ENCODE measurements around the gene OTUB1.

OTUB1 gene

DNA sequence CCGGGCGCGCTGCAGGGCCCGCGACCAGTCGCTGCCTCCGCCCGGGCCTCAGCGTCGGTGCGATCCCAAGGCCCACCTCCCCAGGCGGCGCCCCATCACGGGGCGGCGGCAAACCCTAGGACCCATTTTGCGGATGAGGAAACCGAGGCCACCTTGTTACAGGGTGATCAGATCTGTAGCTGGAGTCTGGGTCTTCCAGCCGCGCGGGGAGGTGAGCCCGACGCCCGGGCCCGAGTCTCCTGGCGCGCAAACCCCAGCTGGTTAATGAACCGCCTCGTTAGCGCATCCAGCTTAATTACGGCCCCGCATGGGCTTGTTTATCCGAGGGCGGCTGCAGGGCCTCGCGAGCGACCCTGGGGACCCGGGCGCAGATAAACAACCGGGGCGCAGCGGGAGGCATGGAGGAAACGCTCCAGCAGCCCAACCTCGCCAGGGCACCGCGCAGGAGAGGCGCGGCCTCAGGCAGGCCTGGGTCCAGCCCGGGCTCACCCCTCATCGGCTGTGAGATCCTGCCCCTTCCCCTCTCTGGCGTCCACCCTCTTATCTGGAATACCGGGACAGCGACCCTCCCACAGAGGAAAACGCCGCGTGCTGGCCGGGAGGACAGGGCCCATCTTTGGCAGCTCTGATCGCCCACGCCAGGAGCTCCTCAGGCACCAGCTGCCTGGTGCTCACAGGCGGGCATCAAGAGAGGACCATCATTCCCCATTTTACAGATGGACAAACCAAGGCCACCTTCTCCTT, 14.7 kb downstream of the OTUB1 start:
- no peak for DNase-seq (ENCODE audit: extremely low read depth, insufficient read length)
- Histone ChIP-seq H3K36me3 (ENCODE audit: control insufficient read depth, insufficient read depth, low read length) (peaks cover 11% of the 10 kb centered on the region), H3K4me3 (replicated peaks; ENCODE audit: low read depth, low read length) (no peak overlapping the region), H3K27me3 (replicated peaks; ENCODE audit: control insufficient read depth, insufficient read depth, low read length) (no peaks in the 10 kb centered on the region)
- TF ChIP-seq, protein P1, sequence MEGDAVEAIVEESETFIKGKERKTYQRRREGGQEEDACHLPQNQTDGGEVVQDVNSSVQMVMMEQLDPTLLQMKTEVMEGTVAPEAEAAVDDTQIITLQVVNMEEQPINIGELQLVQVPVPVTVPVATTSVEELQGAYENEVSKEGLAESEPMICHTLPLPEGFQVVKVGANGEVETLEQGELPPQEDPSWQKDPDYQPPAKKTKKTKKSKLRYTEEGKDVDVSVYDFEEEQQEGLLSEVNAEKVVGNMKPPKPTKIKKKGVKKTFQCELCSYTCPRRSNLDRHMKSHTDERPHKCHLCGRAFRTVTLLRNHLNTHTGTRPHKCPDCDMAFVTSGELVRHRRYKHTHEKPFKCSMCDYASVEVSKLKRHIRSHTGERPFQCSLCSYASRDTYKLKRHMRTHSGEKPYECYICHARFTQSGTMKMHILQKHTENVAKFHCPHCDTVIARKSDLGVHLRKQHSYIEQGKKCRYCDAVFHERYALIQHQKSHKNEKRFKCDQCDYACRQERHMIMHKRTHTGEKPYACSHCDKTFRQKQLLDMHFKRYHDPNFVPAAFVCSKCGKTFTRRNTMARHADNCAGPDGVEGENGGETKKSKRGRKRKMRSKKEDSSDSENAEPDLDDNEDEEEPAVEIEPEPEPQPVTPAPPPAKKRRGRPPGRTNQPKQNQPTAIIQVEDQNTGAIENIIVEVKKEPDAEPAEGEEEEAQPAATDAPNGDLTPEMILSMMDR (IDR thresholded peaks at IDR 0.05; ENCODE audit: insufficient read depth, low read length, poor library complexity, severe bottlenecking) = no peak

DNA sequence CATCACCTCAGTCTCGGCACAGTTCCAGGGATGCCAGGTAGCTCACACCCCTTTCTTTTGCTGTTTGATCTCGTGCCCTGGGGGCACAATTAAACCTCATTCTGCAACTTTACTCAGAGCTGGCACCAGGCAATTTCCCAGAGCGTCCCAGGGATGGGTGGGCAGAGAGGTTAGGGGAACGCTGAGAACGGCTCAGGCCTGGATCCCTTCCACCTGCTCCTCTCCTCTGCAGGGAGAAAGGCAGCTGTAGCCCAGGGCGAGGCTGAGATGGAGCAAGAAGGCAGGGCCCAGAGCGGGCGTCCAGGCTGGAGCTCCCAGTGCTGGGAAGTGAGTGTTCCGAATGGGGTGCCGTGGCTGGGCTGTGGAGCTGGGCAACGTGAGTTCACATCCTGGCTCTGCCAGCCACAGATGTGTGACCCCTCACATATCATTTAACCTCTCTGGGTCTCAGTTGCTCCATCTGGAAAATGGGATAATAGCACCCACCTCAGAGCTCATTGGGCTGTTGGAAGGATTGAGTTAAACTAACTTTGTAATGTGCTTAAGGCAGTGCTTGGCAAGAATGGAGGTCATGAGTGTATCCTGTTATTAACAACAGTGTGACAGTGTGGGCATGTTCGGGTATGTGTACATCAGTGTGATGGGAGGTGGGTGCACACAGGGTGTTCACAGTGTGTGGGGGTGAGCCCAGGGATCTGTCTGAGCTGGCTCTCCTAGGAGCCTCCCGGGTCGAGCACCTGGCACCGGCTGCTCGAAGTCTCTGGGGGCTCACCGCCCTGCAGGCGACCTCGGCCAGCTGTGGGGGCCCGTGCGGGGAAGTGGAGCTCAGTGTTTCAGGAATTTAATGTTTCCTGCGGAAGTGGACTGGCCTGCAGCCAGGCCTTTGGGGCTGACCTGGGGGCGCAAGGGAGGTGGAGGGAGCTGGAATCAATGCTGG, 15.5 kb downstream of the OTUB1 start:
- H3K27me3 ChIP-seq (replicated peaks; ENCODE audit: control insufficient read depth, insufficient read depth, low read length) = no peaks in the 10 kb centered on the region
- H3K4me3 ChIP-seq (replicated peaks; ENCODE audit: low read depth, low read length) = no peak overlapping the region
- no peak for DNase-seq (ENCODE audit: extremely low read depth, insufficient read length)

DNA sequence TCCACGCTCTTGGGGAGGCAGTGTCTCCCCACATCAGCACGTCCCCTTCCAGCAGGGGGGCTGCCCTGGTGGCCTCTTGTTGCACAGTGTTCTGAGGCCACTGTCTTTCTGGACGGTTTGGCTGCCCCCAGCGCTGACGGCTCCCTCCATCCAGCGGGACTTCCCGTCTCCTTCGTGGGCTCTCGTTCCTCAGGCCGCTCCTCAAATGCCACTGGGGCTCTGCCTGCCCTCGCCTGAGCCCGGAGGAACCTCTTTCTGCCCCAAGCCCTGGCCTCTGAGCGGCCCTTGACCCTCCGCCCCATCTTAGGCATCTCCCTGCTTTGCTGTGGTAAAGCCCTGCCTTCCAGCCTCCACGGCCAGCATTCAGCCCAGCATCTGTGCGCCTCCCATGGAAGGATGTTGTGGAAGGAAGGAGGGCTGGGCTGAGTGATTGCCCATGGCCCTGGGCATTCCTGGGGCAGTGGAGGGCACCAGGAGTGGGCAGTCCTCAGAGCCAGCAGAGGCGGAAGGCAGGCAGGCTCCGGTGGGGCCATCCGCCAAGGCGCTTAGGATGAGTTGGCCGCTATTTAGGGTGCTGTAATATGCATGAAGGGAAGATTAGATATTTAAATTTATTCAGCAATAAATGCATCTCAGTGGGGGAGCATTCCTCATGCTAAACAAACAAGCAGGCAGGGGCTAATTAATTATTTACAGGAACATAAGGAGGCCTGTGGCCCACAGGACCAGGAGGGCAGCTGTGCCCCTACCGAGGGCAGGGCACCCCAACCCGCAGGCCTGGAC, 17.8 kb downstream of the OTUB1 start:
- TF ChIP-seq, protein P1 (IDR thresholded peaks at IDR 0.05; ENCODE audit: insufficient read depth, low read length, poor library complexity, severe bottlenecking) = no peak
- Histone ChIP-seq H3K4me3 (replicated peaks; ENCODE audit: low read depth, low read length) (no peak overlapping the region), H3K27me3 (replicated peaks; ENCODE audit: control insufficient read depth, insufficient read depth, low read length) (peaks cover 2% of the 10 kb centered on the region; the same call in 1 of the 2 replicates), H3K36me3 (ENCODE audit: control insufficient read depth, insufficient read depth, low read length) (no peaks in the 10 kb centered on the region)
- no peak for DNase-seq (ENCODE audit: extremely low read depth, insufficient read length)

More for the DNA sequence above, 15.5 kb downstream of the OTUB1 start:
- H3K36me3 ChIP-seq (ENCODE audit: control insufficient read depth, insufficient read depth, low read length) = peaks cover 7% of the 10 kb centered on the region
- TF ChIP-seq, protein P1 (IDR thresholded peaks at IDR 0.05; ENCODE audit: insufficient read depth, low read length, poor library complexity, severe bottlenecking) = no peak

DNA sequence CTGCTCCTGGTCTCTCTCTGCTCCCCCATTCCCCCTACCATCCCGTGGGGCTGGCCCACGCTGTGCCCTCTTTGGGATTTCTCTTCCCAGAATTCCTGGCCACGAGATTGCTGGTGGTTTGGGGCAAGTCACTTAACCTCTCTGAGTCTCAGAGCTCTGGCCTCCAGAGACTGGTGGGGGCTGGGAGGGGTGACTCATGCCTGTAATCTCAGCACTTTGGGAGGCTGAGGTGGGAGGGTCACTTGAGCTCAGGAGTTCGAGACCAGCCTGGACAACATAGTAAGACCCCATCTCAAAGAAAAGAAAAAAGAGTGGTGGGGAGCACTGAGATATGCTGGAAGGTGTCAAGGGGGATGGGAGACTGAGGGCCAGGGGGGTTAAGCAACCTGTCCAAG, 18.3 kb downstream of the OTUB1 start:
- Histone ChIP-seq H3K36me3 (ENCODE audit: control insufficient read depth, insufficient read depth, low read length) (no peaks in the 10 kb centered on the region), H3K4me3 (replicated peaks; ENCODE audit: low read depth, low read length) (no peak overlapping the region), H3K27me3 (replicated peaks; ENCODE audit: control insufficient read depth, insufficient read depth, low read length) (peaks cover 2% of the 10 kb centered on the region; the same call in 1 of the 2 replicates)
- TF ChIP-seq, protein P1 (IDR thresholded peaks at IDR 0.05; ENCODE audit: insufficient read depth, low read length, poor library complexity, severe bottlenecking) = no peak
- DNase-seq (ENCODE audit: extremely low read depth, insufficient read length) = no peak

DNA sequence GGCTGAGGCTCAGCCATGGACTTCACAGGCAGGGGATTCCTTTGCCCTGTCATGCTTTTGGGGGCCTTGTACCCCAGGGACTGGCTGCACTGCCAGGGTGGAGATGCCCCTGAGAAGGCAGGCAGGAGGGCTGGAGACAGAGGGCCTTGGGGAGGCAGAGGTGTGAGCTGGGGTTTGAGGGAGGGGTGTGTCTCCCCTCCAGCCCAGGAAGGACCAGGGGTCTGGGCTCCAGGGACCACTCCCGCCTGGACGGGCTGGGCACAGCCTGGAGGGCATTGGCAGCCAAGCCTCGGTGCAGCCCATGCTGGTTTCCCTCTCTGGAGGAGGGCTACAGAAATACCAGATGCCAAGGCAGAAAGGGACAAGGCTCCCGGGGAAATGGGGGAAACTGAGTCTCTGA, 19.5 kb downstream of the OTUB1 start:
- Histone ChIP-seq H3K4me3 (replicated peaks; ENCODE audit: low read depth, low read length) (no peak overlapping the region), H3K36me3 (ENCODE audit: control insufficient read depth, insufficient read depth, low read length) (no peaks in the 10 kb centered on the region), H3K27me3 (replicated peaks; ENCODE audit: control insufficient read depth, insufficient read depth, low read length) (peaks cover 2% of the 10 kb centered on the region; the same call in 1 of the 2 replicates)
- TF ChIP-seq, protein P1 (IDR thresholded peaks at IDR 0.05; ENCODE audit: insufficient read depth, low read length, poor library complexity, severe bottlenecking) = no peak
- no peak for DNase-seq (ENCODE audit: extremely low read depth, insufficient read length)
